GM23338 (cell line): Measurements from ENCODE around the gene SMAD3. TPM values are rescaled to one million over a fixed set of nuclear protein-coding genes. Genes with fewer than 3 reads are reported as not detected.
A peak's percentile ranks its signal among the peaks of the same experiment; 100 is the strongest.

Experiments used
- ATAC-seq: fragments of 200-7000 bp; cut with Tn5 transposase; 3 replicates; pipeline ENCODE4 v1.9.1; 2020
- DNase-seq: peaks from one replicate; pipeline ENCODE4 v3.0.0-alpha.2; 2015; ENCODE audit warnings: low spot score
- H2AFZ ChIP-seq: fragments of 200-600 bp; sonication (generic); 2 replicates; pipeline ENCODE4 v1.8.0; 2016; ENCODE audit warnings: antibody characterized with exemption, mild to moderate bottlenecking, moderate library complexity
- H3F3A ChIP-seq: fragments of 200-600 bp; sonication (generic); replicated peaks from 2 replicates; pipeline ENCODE4 v1.8.0; 2017; ENCODE audit warnings: antibody characterized with exemption, mixed run types, low read depth
- H3K27ac ChIP-seq: fragments of 200-600 bp; sonication (generic); 2 replicates; pipeline ENCODE4 v1.6.1; 2016; ENCODE audit warnings: low read depth
- H3K27me3 ChIP-seq: fragments of 200-600 bp; sonication (generic); 2 replicates; pipeline ENCODE4 v1.8.0; 2016; ENCODE audit warnings: mild to moderate bottlenecking, mixed run types, moderate library complexity; ENCODE audit not compliant: insufficient read depth
- H3K36me3 ChIP-seq: fragments of 200-600 bp; sonication (generic); 2 replicates; pipeline ENCODE4 v1.8.0; 2016; ENCODE audit warnings: mild to moderate bottlenecking; ENCODE audit not compliant: insufficient read depth
- H3K4me1 ChIP-seq: fragments of 200-600 bp; sonication (generic); 2 replicates; pipeline ENCODE4 v1.8.0; 2016; ENCODE audit warnings: mild to moderate bottlenecking, moderate library complexity; ENCODE audit not compliant: insufficient read depth
- H3K4me2 ChIP-seq: fragments of 200-600 bp; sonication (generic); 2 replicates; pipeline ENCODE4 v1.7.1; 2017; ENCODE audit warnings: mixed run types
- H3K4me3 ChIP-seq: fragments of 200-600 bp; sonication (generic); 2 replicates; pipeline ENCODE4 v1.6.1; 2016; ENCODE audit warnings: mixed run types
- H3K79me2 ChIP-seq: fragments of 200-600 bp; sonication (generic); replicated peaks from 2 replicates; pipeline ENCODE4 v1.8.0; 2017; ENCODE audit warnings: mild to moderate bottlenecking; ENCODE audit not compliant: insufficient read depth
- H3K9me2 ChIP-seq: fragments of 200-600 bp; sonication (generic); 2 replicates; pipeline ENCODE4 v1.8.0; 2017; ENCODE audit not compliant: insufficient read depth
- H4K20me1 ChIP-seq: fragments of 200-600 bp; sonication (generic); replicated peaks from 2 replicates; pipeline ENCODE4 v1.8.0; 2017; ENCODE audit warnings: mild to moderate bottlenecking; ENCODE audit not compliant: insufficient read depth
- H3K27ac Mint-ChIP-seq: 2 replicates; pipeline ENCODE4 v1.8.0; 2020; ENCODE audit warnings: inconsistent platforms, mild to moderate bottlenecking, moderate library complexity, mixed read lengths
- H3K27me3 Mint-ChIP-seq: 3 replicates; pipeline ENCODE4 v1.8.0; 2022; ENCODE audit warnings: low read depth, mild to moderate bottlenecking, moderate library complexity, mixed read lengths, inconsistent platforms; ENCODE audit not compliant: insufficient read depth, poor library complexity
- H3K36me3 Mint-ChIP-seq: 3 replicates; pipeline ENCODE4 v1.8.0; 2021; ENCODE audit warnings: low read depth, mild to moderate bottlenecking, inconsistent platforms, moderate library complexity, mixed read lengths
- H3K4me1 Mint-ChIP-seq: 3 replicates; pipeline ENCODE4 v1.8.0; 2020; ENCODE audit warnings: mild to moderate bottlenecking, inconsistent platforms, mixed read lengths
- H3K4me3 Mint-ChIP-seq: 3 replicates; pipeline ENCODE4 v1.8.0; 2021; ENCODE audit warnings: moderate library complexity, mild to moderate bottlenecking, inconsistent platforms, mixed read lengths
- H3K9me3 Mint-ChIP-seq: 3 replicates; pipeline ENCODE4 v1.8.0; 2020; ENCODE audit warnings: moderate library complexity, mild to moderate bottlenecking, inconsistent platforms, mixed read lengths
- CREB1 ChIP-seq: fragments of 250-450 bp; sonication (Bioruptor Pico); IDR thresholded peaks from 2 replicates; pipeline ENCODE4 v1.5.0; 2020; ENCODE audit warnings: low read depth, mild to moderate bottlenecking, moderate library complexity
- EZH2 ChIP-seq: fragments of 200-600 bp; sonication (generic); IDR thresholded peaks from one replicate; pipeline ENCODE4 v1.8.0; 2017; ENCODE audit warnings: antibody characterized with exemption, mild to moderate bottlenecking, low read depth; ENCODE audit not compliant: unreplicated experiment
- EZH2phosphoT487 ChIP-seq: fragments of 200-600 bp; sonication (generic); IDR thresholded peaks from one replicate; pipeline ENCODE4 v1.8.1; 2018; ENCODE audit warnings: antibody characterized with exemption; ENCODE audit not compliant: unreplicated experiment
- NANOG ChIP-seq: IDR thresholded peaks from 2 replicates; pipeline ENCODE4 v1.6.1; 2016; ENCODE audit warnings: antibody characterized with exemption, borderline replicate concordance
- ZNF114 ChIP-seq: fragments of 250-450 bp; sonication (Bioruptor Pico); IDR thresholded peaks from 2 replicates; pipeline ENCODE4 v1.5.0; 2020; ENCODE audit warnings: mild to moderate bottlenecking, moderate library complexity
- ZNF331 ChIP-seq: fragments of 250-450 bp; sonication (Bioruptor Pico); IDR thresholded peaks from 2 replicates; pipeline ENCODE4 v1.5.0; 2020; ENCODE audit warnings: low read depth, mild to moderate bottlenecking, moderate library complexity
- polyA plus RNA-seq: library from polyadenylated mRNA; unstranded; fragments of >200 nt; fragmentation: Nextera tagmentation; extraction: Ambion mirVana; gene quantifications from 2 replicates; pipeline ENCODE4 v1.2.1, GENCODE V29; 2016
- total RNA-seq: library from RNA; depleted of rRNA; stranded (reverse); fragments of >200 nt; shearing (Covaris generic); gene quantifications from 2 replicates; pipeline ENCODE4 v1.2.3, GENCODE V29; 2014
- TF ChIP-seq, protein P1 (sequence below): fragments of 250-450 bp; sonication (Bioruptor Pico); IDR thresholded peaks from 2 replicates; pipeline ENCODE4 v1.5.0; 2020; ENCODE audit warnings: mild to moderate bottlenecking, moderate library complexity

SMAD3 gene
- total and polyA plus RNA-seq, 2 experiments from 2014 or later, result 4.9 to 11.6 TPM

GRCh38 chr15:67086637-67086914 is 21.2 kb downstream of the SMAD3 start (continued):
- TF ChIP-seq, protein P1, sequence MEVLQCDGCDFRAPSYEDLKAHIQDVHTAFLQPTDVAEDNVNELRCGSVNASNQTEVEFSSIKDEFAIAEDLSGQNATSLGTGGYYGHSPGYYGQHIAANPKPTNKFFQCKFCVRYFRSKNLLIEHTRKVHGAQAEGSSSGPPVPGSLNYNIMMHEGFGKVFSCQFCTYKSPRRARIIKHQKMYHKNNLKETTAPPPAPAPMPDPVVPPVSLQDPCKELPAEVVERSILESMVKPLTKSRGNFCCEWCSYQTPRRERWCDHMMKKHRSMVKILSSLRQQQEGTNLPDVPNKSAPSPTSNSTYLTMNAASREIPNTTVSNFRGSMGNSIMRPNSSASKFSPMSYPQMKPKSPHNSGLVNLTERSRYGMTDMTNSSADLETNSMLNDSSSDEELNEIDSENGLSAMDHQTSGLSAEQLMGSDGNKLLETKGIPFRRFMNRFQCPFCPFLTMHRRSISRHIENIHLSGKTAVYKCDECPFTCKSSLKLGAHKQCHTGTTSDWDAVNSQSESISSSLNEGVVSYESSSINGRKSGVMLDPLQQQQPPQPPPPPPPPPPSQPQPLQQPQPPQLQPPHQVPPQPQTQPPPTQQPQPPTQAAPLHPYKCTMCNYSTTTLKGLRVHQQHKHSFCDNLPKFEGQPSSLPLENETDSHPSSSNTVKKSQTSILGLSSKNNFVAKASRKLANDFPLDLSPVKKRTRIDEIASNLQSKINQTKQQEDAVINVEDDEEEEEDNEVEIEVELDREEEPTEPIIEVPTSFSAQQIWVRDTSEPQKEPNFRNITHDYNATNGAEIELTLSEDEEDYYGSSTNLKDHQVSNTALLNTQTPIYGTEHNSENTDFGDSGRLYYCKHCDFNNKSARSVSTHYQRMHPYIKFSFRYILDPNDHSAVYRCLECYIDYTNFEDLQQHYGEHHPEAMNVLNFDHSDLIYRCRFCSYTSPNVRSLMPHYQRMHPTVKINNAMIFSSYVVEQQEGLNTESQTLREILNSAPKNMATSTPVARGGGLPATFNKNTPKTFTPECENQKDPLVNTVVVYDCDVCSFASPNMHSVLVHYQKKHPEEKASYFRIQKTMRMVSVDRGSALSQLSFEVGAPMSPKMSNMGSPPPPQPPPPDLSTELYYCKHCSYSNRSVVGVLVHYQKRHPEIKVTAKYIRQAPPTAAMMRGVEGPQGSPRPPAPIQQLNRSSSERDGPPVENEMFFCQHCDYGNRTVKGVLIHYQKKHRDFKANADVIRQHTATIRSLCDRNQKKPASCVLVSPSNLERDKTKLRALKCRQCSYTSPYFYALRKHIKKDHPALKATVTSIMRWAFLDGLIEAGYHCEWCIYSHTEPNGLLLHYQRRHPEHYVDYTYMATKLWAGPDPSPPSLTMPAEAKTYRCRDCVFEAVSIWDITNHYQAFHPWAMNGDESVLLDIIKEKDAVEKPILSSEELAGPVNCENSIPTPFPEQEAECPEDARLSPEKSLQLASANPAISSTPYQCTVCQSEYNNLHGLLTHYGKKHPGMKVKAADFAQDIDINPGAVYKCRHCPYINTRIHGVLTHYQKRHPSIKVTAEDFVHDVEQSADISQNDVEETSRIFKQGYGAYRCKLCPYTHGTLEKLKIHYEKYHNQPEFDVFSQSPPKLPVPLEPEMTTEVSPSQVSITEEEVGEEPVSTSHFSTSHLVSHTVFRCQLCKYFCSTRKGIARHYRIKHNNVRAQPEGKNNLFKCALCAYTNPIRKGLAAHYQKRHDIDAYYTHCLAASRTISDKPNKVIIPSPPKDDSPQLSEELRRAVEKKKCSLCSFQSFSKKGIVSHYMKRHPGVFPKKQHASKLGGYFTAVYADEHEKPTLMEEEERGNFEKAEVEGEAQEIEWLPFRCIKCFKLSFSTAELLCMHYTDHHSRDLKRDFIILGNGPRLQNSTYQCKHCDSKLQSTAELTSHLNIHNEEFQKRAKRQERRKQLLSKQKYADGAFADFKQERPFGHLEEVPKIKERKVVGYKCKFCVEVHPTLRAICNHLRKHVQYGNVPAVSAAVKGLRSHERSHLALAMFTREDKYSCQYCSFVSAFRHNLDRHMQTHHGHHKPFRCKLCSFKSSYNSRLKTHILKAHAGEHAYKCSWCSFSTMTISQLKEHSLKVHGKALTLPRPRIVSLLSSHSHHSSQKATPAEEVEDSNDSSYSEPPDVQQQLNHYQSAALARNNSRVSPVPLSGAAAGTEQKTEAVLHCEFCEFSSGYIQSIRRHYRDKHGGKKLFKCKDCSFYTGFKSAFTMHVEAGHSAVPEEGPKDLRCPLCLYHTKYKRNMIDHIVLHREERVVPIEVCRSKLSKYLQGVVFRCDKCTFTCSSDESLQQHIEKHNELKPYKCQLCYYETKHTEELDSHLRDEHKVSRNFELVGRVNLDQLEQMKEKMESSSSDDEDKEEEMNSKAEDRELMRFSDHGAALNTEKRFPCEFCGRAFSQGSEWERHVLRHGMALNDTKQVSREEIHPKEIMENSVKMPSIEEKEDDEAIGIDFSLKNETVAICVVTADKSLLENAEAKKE (CRISPR knock-in tag), result no peak
- TF ChIP-seq ZNF114 (CRISPR knock-in tag), result no peak
- no peak for TF ChIP-seq EZH2
- TF ChIP-seq ZNF331, result no peak
- TF ChIP-seq EZH2phosphoT487, result no peak
- no peak for TF ChIP-seq NANOG
- no peak for TF ChIP-seq CREB1 (CRISPR knock-in tag)

- Histone ChIP-seq H3K4me2 (peak overlapping the region; percentile 32; the same call in 1 of the 2 replicates), H2AFZ (no peak overlapping the region), H3K27me3 (no peaks in the 10 kb centered on the region), H3K27ac (no peak overlapping the region), H3K4me3 (no peak overlapping the region), H3F3A (no peaks in the 10 kb centered on the region), H3K9me2 (no peaks in the 10 kb centered on the region; the same call in 1 of the 2 replicates), H3K4me1 (peaks cover 34% of the 10 kb centered on the region), H4K20me1 (no peaks in the 10 kb centered on the region; the same call in 1 of the 2 replicates), H3K36me3 (no peaks in the 10 kb centered on the region), H3K79me2 (peaks cover 45% of the 10 kb centered on the region)
- no peak for ATAC-seq
- no peaks in the 10 kb centered on the region for H3K9me3 Mint-ChIP-seq
- peak overlapping the region; percentile 3; the same call in 1 of the 2 replicates for H3K27ac Mint-ChIP-seq
- no peak overlapping the region for H3K4me3 Mint-ChIP-seq
- no peaks in the 10 kb centered on the region; the same call in 2 of the 3 replicates for H3K36me3 Mint-ChIP-seq
- no peak for DNase-seq
- H3K4me1 Mint-ChIP-seq, result peaks cover 63% of the 10 kb centered on the region
- peaks cover 15% of the 10 kb centered on the region for H3K27me3 Mint-ChIP-seq
- TF ChIP-seq, protein P1 (CRISPR knock-in tag), result no peak
- TF ChIP-seq EZH2phosphoT487 (no peak), NANOG (no peak)
These were observed 22.2 kb downstream of the SMAD3 start for GRCh38 chr15:67087507-67088172.
